Fibroblast of villous mesenchyme (primary cell): ENCODE data around the gene CYBA. TPM values are rescaled to one million over a fixed set of nuclear protein-coding genes. Genes with fewer than 3 reads are reported as not detected.

Experiments
- DNase-seq: peaks from one replicate; pipeline ENCODE4 v3.0.0-alpha.2; 2010; ENCODE audit warnings: low read depth
- H3K4me3 ChIP-seq: 2 replicates; pipeline ENCODE4 v1.5.1; 2011; ENCODE audit warnings: low read depth, mild to moderate bottlenecking, low read length
- total RNA-seq: library from RNA; depleted of rRNA; stranded (reverse); fragments of >200 nt; gene quantifications from 2 replicates; pipeline ENCODE4 v1.2.3, GENCODE V29; 2012
- TF ChIP-seq, protein P1 (sequence below): IDR thresholded peaks from 2 replicates; pipeline ENCODE4 v1.5.1; 2012; ENCODE audit warnings: low read depth, mild to moderate bottlenecking, low read length; ENCODE audit not compliant: insufficient read depth

Gene CYBA
- total RNA-seq, 1 donor = 167 TPM

DNA sequence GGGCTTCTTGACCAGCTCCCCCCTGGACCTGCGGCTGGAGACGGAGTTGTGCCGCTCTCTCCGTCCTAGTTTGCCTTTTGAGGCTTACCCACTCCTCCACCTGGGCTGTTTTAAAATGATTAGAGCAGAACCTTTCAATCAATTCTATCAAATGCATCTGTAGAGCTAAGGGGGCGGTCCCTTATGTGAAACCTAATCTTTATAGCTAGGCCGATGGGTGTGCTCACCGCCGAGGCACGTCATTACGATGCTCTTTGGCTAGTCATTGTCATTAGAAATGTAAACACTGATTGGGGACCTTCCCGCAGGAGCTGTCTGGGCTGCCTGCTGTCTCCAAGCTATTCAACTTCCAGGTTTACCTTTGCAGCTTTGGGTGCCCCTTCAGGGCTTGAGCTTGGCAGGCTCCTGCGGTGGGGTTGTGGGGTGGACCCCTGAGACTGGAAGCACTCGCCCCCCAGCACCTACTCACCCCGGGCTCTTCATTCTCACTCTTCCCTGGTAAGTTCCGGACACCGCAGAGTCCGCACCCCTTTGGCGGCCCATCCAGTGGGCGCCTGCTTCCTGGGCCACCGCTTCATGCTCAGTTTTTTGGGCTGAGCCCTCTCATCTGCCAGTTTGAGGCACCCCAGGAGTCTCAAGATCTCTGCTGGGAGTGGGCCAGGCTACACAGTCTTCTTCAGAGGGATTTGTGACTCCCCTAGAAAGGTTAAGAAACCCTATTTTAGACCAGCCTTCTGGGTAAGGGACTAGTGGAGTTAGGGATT, 33.4 kb downstream of the CYBA start:
- DNase-seq = peak; percentile 78
- H3K4me3 ChIP-seq = no peak overlapping the region
- TF ChIP-seq, protein P1, sequence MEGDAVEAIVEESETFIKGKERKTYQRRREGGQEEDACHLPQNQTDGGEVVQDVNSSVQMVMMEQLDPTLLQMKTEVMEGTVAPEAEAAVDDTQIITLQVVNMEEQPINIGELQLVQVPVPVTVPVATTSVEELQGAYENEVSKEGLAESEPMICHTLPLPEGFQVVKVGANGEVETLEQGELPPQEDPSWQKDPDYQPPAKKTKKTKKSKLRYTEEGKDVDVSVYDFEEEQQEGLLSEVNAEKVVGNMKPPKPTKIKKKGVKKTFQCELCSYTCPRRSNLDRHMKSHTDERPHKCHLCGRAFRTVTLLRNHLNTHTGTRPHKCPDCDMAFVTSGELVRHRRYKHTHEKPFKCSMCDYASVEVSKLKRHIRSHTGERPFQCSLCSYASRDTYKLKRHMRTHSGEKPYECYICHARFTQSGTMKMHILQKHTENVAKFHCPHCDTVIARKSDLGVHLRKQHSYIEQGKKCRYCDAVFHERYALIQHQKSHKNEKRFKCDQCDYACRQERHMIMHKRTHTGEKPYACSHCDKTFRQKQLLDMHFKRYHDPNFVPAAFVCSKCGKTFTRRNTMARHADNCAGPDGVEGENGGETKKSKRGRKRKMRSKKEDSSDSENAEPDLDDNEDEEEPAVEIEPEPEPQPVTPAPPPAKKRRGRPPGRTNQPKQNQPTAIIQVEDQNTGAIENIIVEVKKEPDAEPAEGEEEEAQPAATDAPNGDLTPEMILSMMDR = no peak

GRCh38 chr16:88616736-88617135, 34.1 kb downstream of the CYBA start:
- H3K4me3 ChIP-seq = no peak overlapping the region
- no peak for DNase-seq
- TF ChIP-seq, protein P1 = no peak

- DNase-seq = no peak
- no peak overlapping the region for H3K4me3 ChIP-seq
- TF ChIP-seq, protein P1 = no peak
Measured at GRCh38 chr16:88616320-88616719, 34.5 kb downstream of the CYBA start.

DNA sequence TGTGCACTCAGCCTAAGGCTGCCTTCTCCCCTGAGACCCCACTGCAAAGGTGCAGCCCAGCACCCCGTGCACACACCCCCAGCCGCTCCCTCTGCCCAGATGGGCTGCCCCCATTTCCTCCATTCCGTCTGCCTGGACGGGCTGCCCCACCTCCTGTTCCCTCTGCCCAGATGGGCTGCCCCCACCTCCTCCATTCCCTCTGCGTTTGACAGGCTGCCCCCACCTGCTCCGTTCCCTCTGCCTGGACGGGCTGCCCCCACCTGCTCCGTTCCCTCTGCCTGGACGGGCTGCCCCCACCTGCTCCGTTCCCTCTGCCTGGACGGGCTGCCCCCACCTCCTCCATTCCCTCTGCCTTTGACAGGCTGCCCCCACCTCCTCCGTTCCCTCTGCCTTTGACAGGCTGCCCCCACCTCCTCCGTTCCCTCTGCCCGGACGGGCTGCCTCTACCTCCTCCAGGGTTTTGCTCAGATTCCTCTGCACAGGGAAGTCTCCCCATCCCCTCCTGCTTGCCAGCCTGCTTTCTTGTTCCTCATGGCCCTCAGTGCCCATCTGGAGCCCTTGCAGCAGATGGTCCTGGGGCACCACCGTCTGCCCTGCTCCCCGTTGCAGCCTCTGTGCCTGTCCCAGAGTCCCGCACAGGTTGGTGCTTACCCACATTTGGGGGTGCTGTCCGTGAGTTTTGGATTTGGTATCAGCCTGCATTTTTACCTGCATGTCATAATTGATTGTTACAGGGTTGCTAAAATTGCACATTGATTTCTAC, 35.9 kb downstream of the CYBA start:
- TF ChIP-seq, protein P1 = no peak
- H3K4me3 ChIP-seq = no peak overlapping the region
- DNase-seq = no peak

GRCh38 chr16:88613911-88614817, 36.7 kb downstream of the CYBA start:
- DNase-seq = no peak
- TF ChIP-seq, protein P1 = no peak
- H3K4me3 ChIP-seq = no peak overlapping the region

DNA sequence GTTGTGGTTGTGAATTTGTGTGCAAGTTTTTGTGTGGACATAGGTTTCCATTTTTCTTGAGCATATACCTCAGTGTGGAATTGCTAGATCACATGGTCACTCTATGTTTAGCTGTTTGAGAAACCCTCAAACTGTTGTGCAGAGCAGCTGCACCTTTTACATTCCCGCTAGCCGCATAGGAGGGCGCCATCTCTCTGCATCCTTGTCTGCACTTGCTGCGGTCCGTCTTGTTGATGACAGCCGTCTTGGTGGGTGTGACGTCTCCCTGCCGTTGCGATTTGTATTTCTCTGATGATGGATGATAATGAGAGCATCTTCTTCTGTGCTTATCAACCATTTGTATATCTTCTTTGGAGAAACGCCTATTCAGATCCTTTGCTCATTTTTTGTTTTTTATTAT, 37.6 kb downstream of the CYBA start:
- no peak overlapping the region for H3K4me3 ChIP-seq
- no peak for DNase-seq
- TF ChIP-seq, protein P1 = no peak
